Panc1 (cell line): Measurements from ENCODE around the gene TECPR2. TPM values are rescaled to one million over a fixed set of nuclear protein-coding genes. Genes with fewer than 3 reads are reported as not detected.

Source experiments
- ATAC-seq: fragments of 200-7000 bp; cut with Tn5 transposase; 2 replicates; pipeline ENCODE4 v1.9.1; 2020; ENCODE audit warnings: mild to moderate bottlenecking, moderate library complexity
- BruUV-seq: library from RNA; stranded (reverse); fragments of 400-500 nt; replicated peaks from 2 replicates; lab custom pipeline; 2021; lab: Mats Ljungman, UMichigan
- CTCF ChIA-PET: fragments of 300-600 bp; sonication (Branson Sonifier 250); formaldehyde crosslinking; loops from one replicate; lab custom pipeline; 2022; ENCODE audit warnings: antibody characterized with exemption; lab: Charles Lee
- POLR2A ChIA-PET: fragments of 300-600 bp; sonication (Branson Sonifier 250); formaldehyde crosslinking; loops from one replicate; lab custom pipeline; 2022; ENCODE audit warnings: antibody characterized with exemption; lab: Charles Lee
- DNase-seq: peaks from one replicate; pipeline ENCODE4 v3.0.0-alpha.2; 2010; ENCODE audit warnings: low read depth, low spot score
- H3K27ac ChIP-seq: 2 replicates; pipeline ENCODE4 v1.5.1; 2011; ENCODE audit warnings: mild to moderate bottlenecking, low read length, inconsistent platforms
- H3K27me3 ChIP-seq: fragments of 200-500 bp; sonication (Bioruptor generic); 2 replicates; pipeline ENCODE4 v1.6.0; 2014; ENCODE audit warnings: low read length, inconsistent platforms; ENCODE audit not compliant: control insufficient read depth, insufficient read depth
- H3K36me3 ChIP-seq: fragments of 200-500 bp; sonication (Bioruptor generic); 2 replicates; pipeline ENCODE4 v1.5.1; 2014; ENCODE audit warnings: inconsistent platforms, mild to moderate bottlenecking, low read length, moderate library complexity; ENCODE audit not compliant: control insufficient read depth, insufficient read depth
- H3K4me1 ChIP-seq: 2 replicates; pipeline ENCODE4 v1.5.1; 2011; ENCODE audit warnings: inconsistent platforms, mild to moderate bottlenecking, low read length, moderate library complexity; ENCODE audit not compliant: control insufficient read depth, insufficient read depth
- H3K4me3 ChIP-seq, 2 experiments: 2 replicates each; pipeline ENCODE4 v1.5.1; 2011 to 2012; ENCODE audit warnings: low read depth in 2 of 2, low read length in 2 of 2, mild to moderate bottlenecking in 2 of 2, inconsistent platforms in 1 of 2, moderate library complexity in 1 of 2
- H3K9me3 ChIP-seq: fragments of 200-500 bp; sonication (Bioruptor generic); 2 replicates; pipeline ENCODE4 v1.5.1; 2014; ENCODE audit warnings: low read depth, mild to moderate bottlenecking, inconsistent platforms, low read length, moderate library complexity; ENCODE audit not compliant: control insufficient read depth, insufficient read depth
- CTCF ChIP-seq: fragments of 450-650 bp; IDR thresholded peaks from 2 replicates; pipeline ENCODE4 v1.5.1; 2017; ENCODE audit warnings: mild to moderate bottlenecking
- POLR2AphosphoS5 ChIP-seq: IDR thresholded peaks from 2 replicates; pipeline ENCODE4 v1.6.1; 2012; ENCODE audit warnings: mild to moderate bottlenecking, low read depth, low read length, moderate library complexity
- SIN3A ChIP-seq: IDR thresholded peaks from 2 replicates; pipeline ENCODE4 v1.6.1; 2012; ENCODE audit warnings: low read depth, mild to moderate bottlenecking, low read length, moderate library complexity, borderline replicate concordance; ENCODE audit not compliant: insufficient read depth
- TCF7L2 ChIP-seq: IDR thresholded peaks from 2 replicates; pipeline ENCODE4 v1.6.1; 2011; ENCODE audit warnings: mild to moderate bottlenecking, low read depth, low read length, inconsistent platforms
- in situ Hi-C: cut with HindIII; loops from 2 replicates; pipeline ENCODE4 v1.10.0; 2016; ENCODE audit warnings: low sequenced_read_pairs, low pct_unique_long_range_greater_than_20kb
- intact Hi-C: fragments of 100-400 bp; cut with micrococcal nuclease; formaldehyde crosslinking; loops from one replicate; pipeline ENCODE4 v1.10.0; 2022; ENCODE audit not compliant: unreplicated experiment
- total RNA-seq: library from RNA; stranded (reverse); gene quantifications from one replicate; pipeline ENCODE4 v1.2.1, GENCODE V29; 2021; ENCODE audit not compliant: unreplicated experiment
- TF ChIP-seq, protein P1 (sequence below), 2 experiments: IDR thresholded peaks; 2 replicates each; pipeline ENCODE4 v1.6.1; 2011 to 2012; ENCODE audit warnings: low read depth in 2 of 2, control low read depth in 1 of 2, low read length in 1 of 2, mild to moderate bottlenecking in 1 of 2, moderate library complexity in 1 of 2; ENCODE audit not compliant: insufficient read depth in 1 of 2

TECPR2 gene
- total RNA-seq, 1 experiment from 2014 or later = 15.5 TPM

GRCh38 chr14:102502571-102502970 is 139.8 kb downstream of the TECPR2 start:
- POLR2A ChIA-PET = no interaction called here
- in situ Hi-C loops = no loop called here

GRCh38 chr14:102503641-102504327 is 141.0 kb downstream of the TECPR2 start:
- POLR2A ChIA-PET = no interaction called here
- Histone ChIP-seq H3K27me3 (no peaks in the 10 kb centered on the region), H3K9me3 (no peaks in the 10 kb centered on the region), H3K4me3 (no peak overlapping the region), H3K27ac (no peak overlapping the region), H3K36me3 (no peaks in the 10 kb centered on the region; the same call in 1 of the 2 replicates), H3K4me1 (no peaks in the 10 kb centered on the region)
- CTCF ChIA-PET = no interaction called here
- intact Hi-C loops = no loop called here
- no peak for TF ChIP-seq POLR2AphosphoS5
- ATAC-seq (no peak), DNase-seq (no peak)
- BruUV-seq = no TSS peak
- in situ Hi-C loops = no loop called here

More at GRCh38 chr14:102502571-102502970, 139.8 kb downstream of the TECPR2 start:
- BruUV-seq = no TSS peak
- CTCF ChIA-PET = no interaction called here
- no peak overlapping the region for H3K4me3 ChIP-seq
- DNase-seq (no peak), ATAC-seq (no peak)
- H3K27me3 ChIP-seq = no peaks in the 10 kb centered on the region
- no peaks in the 10 kb centered on the region for H3K4me1 ChIP-seq
- no peak overlapping the region for H3K27ac ChIP-seq
- no peaks in the 10 kb centered on the region for H3K9me3 ChIP-seq
- TF ChIP-seq SIN3A = no peak
- no peak for TF ChIP-seq TCF7L2
- TF ChIP-seq, protein P1, sequence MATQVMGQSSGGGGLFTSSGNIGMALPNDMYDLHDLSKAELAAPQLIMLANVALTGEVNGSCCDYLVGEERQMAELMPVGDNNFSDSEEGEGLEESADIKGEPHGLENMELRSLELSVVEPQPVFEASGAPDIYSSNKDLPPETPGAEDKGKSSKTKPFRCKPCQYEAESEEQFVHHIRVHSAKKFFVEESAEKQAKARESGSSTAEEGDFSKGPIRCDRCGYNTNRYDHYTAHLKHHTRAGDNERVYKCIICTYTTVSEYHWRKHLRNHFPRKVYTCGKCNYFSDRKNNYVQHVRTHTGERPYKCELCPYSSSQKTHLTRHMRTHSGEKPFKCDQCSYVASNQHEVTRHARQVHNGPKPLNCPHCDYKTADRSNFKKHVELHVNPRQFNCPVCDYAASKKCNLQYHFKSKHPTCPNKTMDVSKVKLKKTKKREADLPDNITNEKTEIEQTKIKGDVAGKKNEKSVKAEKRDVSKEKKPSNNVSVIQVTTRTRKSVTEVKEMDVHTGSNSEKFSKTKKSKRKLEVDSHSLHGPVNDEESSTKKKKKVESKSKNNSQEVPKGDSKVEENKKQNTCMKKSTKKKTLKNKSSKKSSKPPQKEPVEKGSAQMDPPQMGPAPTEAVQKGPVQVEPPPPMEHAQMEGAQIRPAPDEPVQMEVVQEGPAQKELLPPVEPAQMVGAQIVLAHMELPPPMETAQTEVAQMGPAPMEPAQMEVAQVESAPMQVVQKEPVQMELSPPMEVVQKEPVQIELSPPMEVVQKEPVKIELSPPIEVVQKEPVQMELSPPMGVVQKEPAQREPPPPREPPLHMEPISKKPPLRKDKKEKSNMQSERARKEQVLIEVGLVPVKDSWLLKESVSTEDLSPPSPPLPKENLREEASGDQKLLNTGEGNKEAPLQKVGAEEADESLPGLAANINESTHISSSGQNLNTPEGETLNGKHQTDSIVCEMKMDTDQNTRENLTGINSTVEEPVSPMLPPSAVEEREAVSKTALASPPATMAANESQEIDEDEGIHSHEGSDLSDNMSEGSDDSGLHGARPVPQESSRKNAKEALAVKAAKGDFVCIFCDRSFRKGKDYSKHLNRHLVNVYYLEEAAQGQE (IDR thresholded peaks at IDR 0.05; ENCODE audit: insufficient read depth in 1 of 2, low read depth in 2 of 2, low read length in 1 of 2) = no peak
- TF ChIP-seq POLR2AphosphoS5 = no peak
- TF ChIP-seq CTCF = no peak
- H3K36me3 ChIP-seq = no peaks in the 10 kb centered on the region
- intact Hi-C loops = no loop called here

- TF ChIP-seq SIN3A (no peak), CTCF (no peak), POLR2AphosphoS5 (no peak), TCF7L2 (no peak)
- TF ChIP-seq, protein P1 (IDR thresholded peaks at IDR 0.05; ENCODE audit: insufficient read depth in 1 of 2, low read depth in 2 of 2, low read length in 1 of 2) = no peak
- CTCF ChIA-PET = no interaction called here
- in situ Hi-C loops (no loop called here), intact Hi-C loops (no loop called here)
- H3K27ac ChIP-seq = no peak overlapping the region
- no TSS peak for BruUV-seq
- no peaks in the 10 kb centered on the region for H3K4me1 ChIP-seq
- H3K9me3 ChIP-seq = no peaks in the 10 kb centered on the region
- H3K27me3 ChIP-seq = no peaks in the 10 kb centered on the region
- no peak for DNase-seq
- ATAC-seq = no peak
- H3K36me3 ChIP-seq = no peaks in the 10 kb centered on the region; the same call in 1 of the 2 replicates
- no peak overlapping the region for H3K4me3 ChIP-seq
- POLR2A ChIA-PET = interaction anchor here (0.5 kb wide), 1 partner anchor 360 kb away, joined by 3 read pairs; no protein-coding TSS in a partner anchor
Measured at GRCh38 chr14:102504328-102504999, 141.7 kb downstream of the TECPR2 start.
